ENCODE measurements around the gene ARF3. TPM values are rescaled to one million over a fixed set of nuclear protein-coding genes. Genes with fewer than 3 reads are reported as not detected.

Gene ARF3
- total RNA-seq, result 100 to 1,000 TPM in 1 of 2 experiments, 10 to 100 TPM in 1; 89.6 to 114 TPM

DNA sequence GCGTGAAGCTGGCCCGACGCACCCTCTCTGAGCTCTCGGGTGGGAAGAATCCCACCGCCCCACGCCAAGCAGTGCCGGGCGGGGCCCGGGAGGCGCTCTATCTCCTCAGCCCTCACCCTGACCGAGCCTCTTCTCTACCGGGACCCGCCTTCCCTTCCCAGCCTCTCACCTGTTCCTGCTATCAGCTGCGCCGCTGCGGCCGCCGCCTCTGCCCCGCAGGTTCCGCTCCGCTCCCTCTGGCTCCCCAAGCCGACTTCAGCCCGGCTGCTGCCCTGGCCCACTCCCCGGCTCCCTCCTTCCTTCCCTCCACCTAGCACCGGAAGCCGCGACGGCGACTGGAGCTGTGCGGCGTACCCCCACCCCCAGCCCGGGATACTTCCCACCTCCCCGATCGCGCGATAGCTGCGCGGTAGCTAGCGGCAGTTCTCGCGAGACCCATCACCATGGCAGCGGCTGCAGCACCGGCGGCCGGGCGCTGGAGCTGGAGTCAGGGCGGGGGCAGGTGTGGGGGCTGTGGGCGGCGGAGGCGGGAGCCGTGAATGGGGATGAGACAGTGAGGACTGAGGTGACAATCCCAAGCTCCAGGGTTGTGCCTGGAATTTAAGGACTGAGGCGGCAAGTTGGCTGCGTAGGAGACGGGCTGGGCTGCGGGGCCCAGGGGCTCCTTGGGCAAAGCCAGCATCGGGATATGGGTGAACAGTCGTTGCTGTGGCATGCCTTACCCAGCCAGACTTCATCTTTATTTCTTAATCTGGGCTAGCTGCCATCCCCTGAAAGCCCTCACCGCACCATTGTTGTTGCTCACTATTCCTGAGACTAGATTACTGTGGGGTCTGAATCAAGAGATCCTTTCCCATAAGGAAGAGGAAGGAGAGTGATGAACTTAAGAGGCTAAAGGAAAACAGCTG is at the start of gene ARF3:
TSS of gene ARF3 (minus strand) at position 347 of the 908 bp plus-strand sequence. CDS start 16,392 bp downstream, outside the sequence.
- Mint-ChIP-seq H3K36me3 (ENCODE audit: low read depth) (peaks cover 29% of the 10 kb centered on the region), H3K9me3 (no peaks in the 10 kb centered on the region), H3K27me3 (peaks cover 18% of the 10 kb centered on the region), H3K4me3 (peak within 1 kb of the TSS; percentile 98), H3K27ac (peak within 1 kb of the TSS; percentile 90), H3K4me1 (peaks cover 29% of the 10 kb centered on the region)
- DNase-seq, result peak; percentile 95
- ChIA-PET CTCF (interaction anchor here (0.6 to 4.8 kb wide), 11 partner anchors 11 to 215 kb away, joined by 3 to 34 read pairs (median 4); partner anchors contain the start of gene WNT1), POLR2A (interaction anchor here (0.6 to 1.2 kb wide), 3 partner anchors 41 to 278 kb away, joined by 3 to 4 read pairs (median 3); partner anchors contain the start of gene DDX23)

DNA sequence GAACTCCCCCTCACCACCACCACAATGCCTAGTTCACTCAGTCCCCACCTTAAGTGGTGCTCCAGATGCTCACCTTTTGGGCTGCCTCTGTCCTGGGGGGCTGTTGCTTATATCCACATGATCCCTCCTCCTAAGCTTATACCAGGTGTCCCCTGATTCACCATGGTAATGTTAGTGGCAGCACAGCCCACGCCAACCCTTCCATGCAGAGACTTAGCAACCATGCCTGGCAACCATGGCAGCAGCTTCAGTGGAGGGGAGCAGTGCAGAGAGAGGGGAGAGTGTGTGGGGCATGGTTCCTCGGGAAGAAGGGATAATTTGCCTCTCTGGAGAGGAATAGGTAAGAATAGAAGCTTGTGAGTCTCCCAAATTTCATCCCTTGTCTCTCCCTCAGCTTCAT is 43.1 kb upstream of the ARF3 start:
- Mint-ChIP-seq H3K4me1 (peaks cover 28% of the 10 kb centered on the region), H3K36me3 (ENCODE audit: low read depth) (peaks cover 39% of the 10 kb centered on the region), H3K9me3 (no peaks in the 10 kb centered on the region), H3K27ac (no peak overlapping the region), H3K4me3 (no peak overlapping the region), H3K27me3 (peaks cover 42% of the 10 kb centered on the region)
- DNase-seq, result no peak
- CTCF ChIA-PET, result interaction anchor here (0.5 to 6.6 kb wide), 8 partner anchors 12 to 67 kb away, joined by 3 to 36 read pairs (median 10); partner anchors contain the start of genes PRKAG1 and WNT1
- POLR2A ChIA-PET, result interaction anchor here (0.6 kb wide), 1 partner anchor 78 kb away, joined by 3 read pairs; no protein-coding TSS in a partner anchor

DNA sequence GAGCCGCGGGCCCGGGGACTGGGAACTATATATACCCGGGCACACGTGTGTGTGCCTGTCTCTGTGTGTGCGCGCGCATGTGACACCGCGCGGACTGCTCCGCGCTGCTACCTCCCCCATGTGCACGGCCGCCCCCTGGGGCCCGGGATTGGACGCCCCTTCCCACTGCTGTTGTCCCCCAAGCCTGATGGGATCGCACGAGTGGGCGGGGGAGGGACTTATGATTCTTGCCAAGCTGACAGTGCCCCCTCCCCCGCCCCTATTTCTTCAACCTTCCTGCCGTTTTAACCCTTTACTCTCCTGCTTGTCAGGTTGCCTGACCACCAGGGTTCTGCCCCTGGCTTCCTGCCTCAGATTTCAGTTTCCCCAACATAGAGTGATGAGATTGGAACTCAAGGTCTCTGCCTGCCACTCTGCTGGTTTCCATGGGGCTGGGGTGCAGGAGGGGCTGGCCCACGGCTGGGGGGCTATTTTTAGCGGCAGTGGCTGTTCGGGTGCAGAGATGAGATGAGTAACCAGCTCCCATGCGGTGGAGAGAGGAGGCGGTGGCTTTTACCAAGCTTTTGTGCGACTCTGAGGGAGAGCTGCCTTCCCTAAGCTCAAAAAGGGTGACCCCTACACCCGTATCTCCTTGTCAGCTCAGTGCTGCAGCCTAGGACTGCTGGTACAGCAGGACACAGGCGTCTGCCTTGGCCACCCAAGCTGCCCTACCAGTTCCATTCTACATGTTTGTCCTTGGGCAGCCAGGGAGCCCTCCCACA is 42.3 kb upstream of the ARF3 start, which contains the start of gene DDN:
TSS of gene DDN (minus strand) at position 5 of the 761 bp plus-strand sequence. CDS start 88 bp downstream, outside the sequence.
- H3K4me1 Mint-ChIP-seq, result peaks cover 33% of the 10 kb centered on the region
- no peak within 1 kb of the TSS for H3K27ac Mint-ChIP-seq
- DNase-seq, result peak; percentile 26
- peak within 1 kb of the TSS; percentile 37 for H3K4me3 Mint-ChIP-seq
- ChIA-PET POLR2A (no interaction called here), CTCF (interaction anchor here (0.6 to 6.6 kb wide), 7 partner anchors 11 to 174 kb away, joined by 3 to 36 read pairs (median 15); partner anchors contain the start of gene WNT1)
- H3K9me3 Mint-ChIP-seq, result no peaks in the 10 kb centered on the region
- H3K36me3 Mint-ChIP-seq (ENCODE audit: low read depth), result peaks cover 31% of the 10 kb centered on the region
- H3K27me3 Mint-ChIP-seq, result peaks cover 48% of the 10 kb centered on the region

DNA sequence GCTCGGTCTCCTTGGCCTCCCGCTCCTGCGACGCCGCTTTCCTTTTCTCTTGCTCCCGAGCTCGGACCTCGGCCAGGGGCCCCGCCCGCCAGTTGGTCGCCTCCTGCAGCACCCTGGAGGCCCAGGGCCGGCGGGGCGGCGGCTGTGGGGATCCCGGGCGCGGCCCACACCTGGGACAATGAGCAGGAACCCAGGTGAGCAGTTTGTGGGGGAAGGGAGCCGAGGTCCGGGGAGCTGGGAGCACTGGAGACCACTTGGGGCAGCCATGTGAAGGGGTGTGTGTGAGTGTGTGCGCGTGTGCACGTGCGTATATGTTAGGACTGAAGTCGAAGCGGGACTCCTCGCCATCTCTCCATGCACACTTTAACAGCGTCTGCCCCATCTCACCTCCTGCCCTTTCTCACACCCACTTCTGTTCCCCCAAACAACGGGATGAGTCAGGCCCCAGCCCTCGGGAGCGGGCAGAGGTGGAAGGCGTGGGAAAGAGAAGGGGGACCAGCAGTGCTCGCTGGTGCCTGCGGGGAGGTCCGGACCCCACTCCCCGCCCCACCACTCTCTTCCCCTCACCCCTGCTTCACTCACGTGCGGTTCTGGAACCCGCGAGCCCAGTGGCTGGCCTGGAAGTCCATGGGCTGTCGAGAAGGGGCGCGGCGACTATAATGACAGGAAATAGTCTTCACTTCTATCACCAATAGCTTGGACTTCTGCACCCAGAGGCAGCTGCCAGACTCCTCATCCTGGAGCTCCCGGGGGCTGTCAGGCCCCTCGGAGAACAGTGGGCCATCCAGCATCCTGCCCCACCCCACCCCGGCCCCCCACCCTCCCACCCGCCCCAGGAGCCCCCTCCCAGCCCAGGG is 41.4 kb upstream of the ARF3 start:
- peaks cover 33% of the 10 kb centered on the region for H3K4me1 Mint-ChIP-seq

DNA sequence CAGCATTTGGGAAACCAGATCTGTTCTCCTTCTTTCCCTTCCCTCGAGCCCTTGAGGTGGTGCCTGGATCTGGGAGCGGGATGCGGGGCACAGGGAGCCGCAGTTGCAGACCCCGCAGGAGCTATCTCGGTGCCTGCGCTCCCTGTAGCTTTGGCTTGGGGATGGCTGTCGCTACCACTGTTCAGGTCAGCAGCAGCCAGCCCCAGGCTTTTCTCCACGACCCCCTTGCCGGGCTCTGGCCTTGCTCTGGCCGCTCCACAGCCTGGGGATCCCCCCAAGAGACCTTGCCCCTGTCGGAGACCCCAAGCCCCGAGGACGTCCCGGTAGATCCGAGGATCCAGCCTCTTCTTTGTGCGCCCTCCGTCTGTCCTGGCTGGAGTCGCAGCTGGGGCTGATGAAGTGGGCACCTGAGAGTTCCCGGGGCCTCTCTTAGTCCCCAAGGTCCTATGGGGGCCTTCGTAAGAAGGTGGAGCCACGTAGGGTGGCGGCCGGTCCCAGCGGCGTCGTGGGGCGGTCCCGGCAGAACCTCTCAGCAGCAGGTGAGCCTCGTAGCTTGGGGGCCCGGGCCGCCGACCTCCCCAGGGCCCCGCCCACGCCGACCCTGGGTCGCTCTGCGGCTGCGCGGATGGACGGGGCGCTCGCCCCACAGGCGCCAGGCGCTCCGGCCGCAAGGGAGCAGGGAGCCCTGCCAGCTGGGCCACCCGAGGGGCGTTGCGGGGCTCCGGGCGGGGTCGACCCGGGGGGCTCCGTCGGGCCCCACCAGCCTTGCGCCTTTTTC is 40.6 kb upstream of the ARF3 start:
- peaks cover 21% of the 10 kb centered on the region for H3K36me3 Mint-ChIP-seq (ENCODE audit: low read depth)
- no peak overlapping the region for H3K27ac Mint-ChIP-seq
- H3K4me3 Mint-ChIP-seq, result peak overlapping the region; percentile 29
- ChIA-PET POLR2A (interaction anchor here (0.6 kb wide), 1 partner anchor 40 kb away, joined by 3 read pairs; the partner anchor contains the start of gene ARF3), CTCF (interaction anchor here (0.6 to 8.1 kb wide), 14 partner anchors 8 to 145 kb away, joined by 3 to 110 read pairs (median 6); partner anchors contain the start of gene WNT1)
- no peaks in the 10 kb centered on the region for H3K9me3 Mint-ChIP-seq
- H3K4me1 Mint-ChIP-seq, result peaks cover 33% of the 10 kb centered on the region
- DNase-seq, result no peak
- peaks cover 61% of the 10 kb centered on the region for H3K27me3 Mint-ChIP-seq

More for the DNA sequence above, 41.4 kb upstream of the ARF3 start:
- DNase-seq, result no peak
- Mint-ChIP-seq H3K4me3 (peak overlapping the region; percentile 37), H3K36me3 (ENCODE audit: low read depth) (peaks cover 27% of the 10 kb centered on the region), H3K27me3 (peaks cover 56% of the 10 kb centered on the region), H3K27ac (no peak overlapping the region), H3K9me3 (no peaks in the 10 kb centered on the region)
- ChIA-PET CTCF (interaction anchor here (0.6 to 6.6 kb wide), 9 partner anchors 10 to 175 kb away, joined by 3 to 36 read pairs (median 10); partner anchors contain the start of gene WNT1), POLR2A (interaction anchor here (0.6 kb wide), 1 partner anchor 41 kb away, joined by 3 read pairs; the partner anchor contains the start of gene ARF3)

DNA sequence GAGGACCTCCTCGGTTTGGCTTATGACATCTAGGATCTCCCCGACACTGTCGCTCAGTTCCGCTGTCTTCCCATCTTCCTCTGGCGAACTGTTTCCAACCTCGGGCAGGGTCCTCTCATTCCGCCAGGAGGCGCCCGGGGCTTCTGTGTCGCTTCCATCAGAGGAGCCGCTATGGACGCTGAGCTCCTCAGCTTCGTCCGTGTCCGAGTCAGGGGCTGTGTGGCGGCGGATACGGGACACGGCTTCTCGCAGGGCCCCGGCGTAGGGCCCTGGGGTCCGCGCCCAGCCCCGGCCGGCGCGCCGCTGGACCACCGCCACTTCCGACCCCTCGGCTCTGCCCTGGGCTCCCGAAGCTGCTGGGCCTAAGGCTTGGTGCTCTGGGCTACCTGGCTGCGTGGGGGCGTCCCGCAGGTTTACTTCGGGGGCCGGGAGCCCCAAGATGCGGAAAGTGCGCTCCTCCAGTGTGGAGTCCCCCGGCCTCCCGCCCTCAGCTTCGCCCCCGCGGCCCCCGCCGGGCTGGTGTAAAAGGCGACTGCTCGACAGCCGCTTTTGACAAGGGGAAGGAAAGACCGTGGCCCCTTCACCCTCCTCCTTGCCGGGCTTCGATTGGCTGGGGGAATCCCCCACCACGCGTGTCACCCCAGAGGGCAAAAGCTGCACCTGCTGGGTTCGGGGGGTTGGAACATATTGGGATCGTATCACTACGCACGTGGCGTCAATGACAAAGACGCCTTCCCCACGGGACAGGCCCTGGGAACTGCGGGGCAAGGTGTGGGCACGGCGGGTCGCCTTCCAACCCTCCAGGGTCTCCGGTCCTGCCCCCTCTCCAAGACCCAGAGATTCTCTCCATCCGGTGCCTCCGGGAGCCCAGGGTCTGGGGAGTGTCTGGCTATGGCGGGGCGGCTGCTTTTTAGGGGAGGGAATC is 39.8 kb upstream of the ARF3 start:
- peak; percentile 63 for DNase-seq
- no peak overlapping the region for H3K27ac Mint-ChIP-seq
- POLR2A ChIA-PET, result no interaction called here
- H3K27me3 Mint-ChIP-seq, result peaks cover 63% of the 10 kb centered on the region
- peaks cover 33% of the 10 kb centered on the region for H3K4me1 Mint-ChIP-seq
- peak overlapping the region; percentile 29 for H3K4me3 Mint-ChIP-seq
- CTCF ChIA-PET, result interaction anchor here (0.5 to 8.1 kb wide), 25 partner anchors 9 to 496 kb away, joined by 3 to 110 read pairs (median 5); partner anchors contain the start of genes RND1 and WNT1
- peaks cover 12% of the 10 kb centered on the region for H3K36me3 Mint-ChIP-seq (ENCODE audit: low read depth)
- H3K9me3 Mint-ChIP-seq, result no peaks in the 10 kb centered on the region

DNA sequence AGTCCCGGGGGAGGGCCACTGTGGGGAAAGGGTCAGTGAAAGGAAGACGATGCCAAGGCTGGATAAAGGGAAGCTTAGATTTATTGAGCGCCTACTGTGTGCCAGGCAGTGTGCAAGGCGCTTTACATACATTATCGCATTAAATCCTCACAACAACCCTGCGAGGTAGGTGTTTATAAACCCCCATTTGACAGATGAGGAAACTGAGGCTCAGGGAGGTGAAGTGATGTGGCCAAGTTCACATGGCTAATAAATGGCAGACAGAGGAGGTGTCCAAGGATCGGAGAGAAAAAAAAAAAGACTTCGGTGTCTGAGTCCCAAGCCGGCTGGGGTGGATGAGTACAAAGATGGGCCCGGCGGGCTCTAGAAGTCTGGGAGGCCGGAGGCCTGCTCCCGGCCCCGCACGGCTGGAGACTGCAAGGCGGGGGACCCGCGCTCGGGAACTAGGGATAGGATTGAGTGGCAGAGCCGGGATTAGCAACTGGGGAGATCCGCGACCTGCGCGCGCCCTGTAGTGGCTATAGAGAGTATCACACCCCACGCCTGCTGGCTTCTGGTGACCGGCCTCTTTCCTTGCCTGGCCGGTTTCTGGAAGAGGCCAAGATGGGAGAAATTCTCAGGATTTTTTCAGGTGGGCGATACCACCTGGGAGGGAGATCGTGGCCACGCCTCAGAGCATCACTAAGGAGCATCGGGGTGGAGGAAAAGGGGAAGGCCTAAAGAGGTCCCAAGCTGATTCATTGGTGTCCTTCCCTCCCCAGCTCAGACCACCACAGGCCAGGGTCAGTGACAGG is 38.0 kb upstream of the ARF3 start:
- no peak overlapping the region for H3K27ac Mint-ChIP-seq
- no peaks in the 10 kb centered on the region for H3K9me3 Mint-ChIP-seq
- ChIA-PET POLR2A (interaction anchor here (0.9 kb wide), 1 partner anchor 16 kb away, joined by 3 read pairs; no protein-coding TSS in a partner anchor), CTCF (interaction anchor here (0.6 to 8.1 kb wide), 11 partner anchors 9 to 142 kb away, joined by 3 to 110 read pairs (median 4); partner anchors contain the start of genes FKBP11 and WNT1)
- peak; percentile 52 for DNase-seq
- H3K4me3 Mint-ChIP-seq, result no peak overlapping the region
- peaks cover 1% of the 10 kb centered on the region for H3K36me3 Mint-ChIP-seq (ENCODE audit: low read depth)
- peaks cover 32% of the 10 kb centered on the region for H3K4me1 Mint-ChIP-seq
- H3K27me3 Mint-ChIP-seq, result peaks cover 66% of the 10 kb centered on the region

DNA sequence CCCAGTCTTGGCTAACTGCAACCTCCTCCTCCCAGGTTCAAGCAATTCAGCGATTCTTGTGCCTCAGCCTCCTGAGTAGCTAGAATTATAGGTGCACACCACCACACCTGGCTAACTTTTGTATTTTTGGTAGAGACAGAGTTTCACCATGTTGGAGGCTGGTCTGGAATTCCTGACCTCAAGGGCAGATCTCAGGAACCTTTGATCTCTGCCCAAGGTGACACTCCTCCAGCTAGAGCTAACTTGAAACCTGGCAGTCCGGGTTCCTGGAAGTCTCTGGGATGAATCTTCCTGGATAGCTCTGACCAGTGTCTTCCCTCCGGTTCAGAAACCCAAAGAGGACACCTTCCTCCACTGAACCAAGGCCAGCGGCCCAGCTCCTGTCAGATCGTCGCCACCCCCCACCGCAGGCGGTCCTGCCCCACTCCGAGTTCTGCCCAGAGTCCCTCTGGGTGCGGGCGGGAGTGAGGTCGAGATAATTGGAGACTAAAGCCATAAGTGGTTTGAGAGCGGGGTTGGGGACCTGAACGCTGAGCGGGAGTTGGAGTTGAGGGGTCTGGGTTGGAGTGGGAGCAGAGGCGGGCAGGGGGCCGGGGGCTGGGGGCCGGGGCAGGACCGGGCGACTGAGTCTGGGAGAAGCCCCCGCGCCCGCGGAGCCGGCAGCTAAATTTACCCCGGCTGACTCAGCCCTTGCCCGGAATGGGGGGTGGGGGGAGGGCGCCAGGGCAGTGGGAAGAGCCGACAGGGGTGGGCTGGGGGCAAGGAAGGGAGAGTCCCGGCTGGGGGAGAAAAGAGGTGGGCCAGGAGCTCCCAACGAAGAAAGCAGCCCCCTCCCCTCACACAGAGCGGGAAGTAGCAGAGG is 37.2 kb upstream of the ARF3 start:
- Mint-ChIP-seq H3K4me3 (no peak overlapping the region), H3K4me1 (peaks cover 25% of the 10 kb centered on the region), H3K27ac (no peak overlapping the region), H3K27me3 (peaks cover 64% of the 10 kb centered on the region), H3K9me3 (no peaks in the 10 kb centered on the region), H3K36me3 (ENCODE audit: low read depth) (no peaks in the 10 kb centered on the region)
- ChIA-PET CTCF (interaction anchor here (0.6 to 8.1 kb wide), 8 partner anchors 11 to 141 kb away, joined by 3 to 110 read pairs (median 4); partner anchors contain the start of genes FKBP11, WNT1 and WNT10B), POLR2A (no interaction called here)
- no peak for DNase-seq

DNA sequence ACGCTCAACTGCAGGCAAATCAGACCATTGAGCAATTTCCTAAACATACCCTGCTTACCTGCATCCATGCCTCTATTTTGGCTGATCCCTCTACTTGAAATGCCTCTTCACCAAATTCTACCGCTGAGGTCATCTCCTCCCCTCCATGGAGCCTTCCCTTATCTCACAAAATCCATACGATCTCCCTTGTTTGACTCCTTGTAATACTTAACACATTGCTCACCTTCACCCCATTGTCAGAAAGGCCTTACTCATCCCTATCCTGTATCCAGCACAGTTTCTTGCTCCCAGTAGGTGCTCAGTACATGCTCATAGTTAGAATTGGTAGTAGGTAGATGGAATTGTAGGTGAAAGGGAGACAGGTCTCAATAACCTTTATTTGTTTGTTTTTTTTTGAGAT is 36.5 kb upstream of the ARF3 start:
- H3K27me3 Mint-ChIP-seq, result peaks cover 63% of the 10 kb centered on the region
- no peaks in the 10 kb centered on the region for H3K9me3 Mint-ChIP-seq
- no peaks in the 10 kb centered on the region for H3K36me3 Mint-ChIP-seq (ENCODE audit: low read depth)

More for the DNA sequence above, 36.5 kb upstream of the ARF3 start:
- DNase-seq, result no peak
- Mint-ChIP-seq H3K4me3 (no peak overlapping the region), H3K27ac (no peak overlapping the region), H3K4me1 (peaks cover 22% of the 10 kb centered on the region)
- ChIA-PET CTCF (interaction anchor here (0.9 to 8.1 kb wide), 5 partner anchors 12 to 135 kb away, joined by 3 to 110 read pairs (median 4); partner anchors contain the start of gene WNT1), POLR2A (no interaction called here)
